Adipocyte (in vitro differentiated cells): ENCODE data around the gene RAB27A.
"Not testable (repeated sequence)": the region's sequence is repeated elsewhere in the genome, so short reads cannot be mapped to it uniquely, and the experiment has no call there.

ENCODE experiments used
- DNase-seq: peaks from one replicate; pipeline ENCODE4 v3.0.0-alpha.2; 2015; ENCODE audit warnings: low read depth
- H3K27me3 ChIP-seq: replicated peaks from 2 replicates; pipeline ENCODE4 v1.7.0; 2013; ENCODE audit warnings: mild to moderate bottlenecking, low read length, moderate library complexity; ENCODE audit not compliant: control insufficient read depth, insufficient read depth
- H3K36me3 ChIP-seq: 2 replicates; pipeline ENCODE4 v1.7.0; 2013; ENCODE audit warnings: low read length, mild to moderate bottlenecking, moderate library complexity; ENCODE audit not compliant: control insufficient read depth, insufficient read depth, severe bottlenecking
- H3K4me1 ChIP-seq: 2 replicates; pipeline ENCODE4 v1.7.0; 2013; ENCODE audit warnings: mild to moderate bottlenecking, low read length, moderate library complexity; ENCODE audit not compliant: control insufficient read depth, insufficient read depth
- H3K4me3 ChIP-seq: 2 replicates; pipeline ENCODE4 v1.7.0; 2013; ENCODE audit warnings: mild to moderate bottlenecking, low read length, moderate library complexity
- H3K9ac ChIP-seq: 2 replicates; pipeline ENCODE4 v1.7.0; 2013; ENCODE audit warnings: mild to moderate bottlenecking, low read length, moderate library complexity
- H3K9me3 ChIP-seq: 2 replicates; pipeline ENCODE4 v1.7.0; 2013; ENCODE audit warnings: mild to moderate bottlenecking, low read length, moderate library complexity; ENCODE audit not compliant: control insufficient read depth

RAB27A gene

DNA sequence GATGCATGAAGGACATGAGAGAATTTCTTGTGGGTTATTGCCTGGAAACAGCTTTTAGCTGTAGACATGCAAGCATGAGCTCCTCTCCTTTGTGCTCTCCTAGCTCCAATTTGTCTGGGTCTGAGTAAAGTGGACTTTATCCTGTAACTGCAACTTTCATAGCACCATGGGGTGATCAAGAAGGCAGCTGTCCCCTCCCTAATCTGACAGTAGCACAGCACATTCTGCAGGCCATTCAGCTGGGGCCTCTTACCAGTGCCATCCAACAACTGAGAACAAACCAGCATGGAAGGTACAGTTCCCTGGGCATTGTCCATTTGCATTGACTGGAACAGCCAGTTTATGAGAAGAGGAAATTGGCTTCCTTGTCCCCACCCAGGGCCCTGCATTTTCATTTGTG, 7.7 kb upstream of the RAB27A start:
- no peaks in the 10 kb centered on the region for H3K27me3 ChIP-seq
- H3K4me1 ChIP-seq, result no peaks in the 10 kb centered on the region
- H3K9ac ChIP-seq, result no peak overlapping the region
- H3K36me3 ChIP-seq, result no peaks in the 10 kb centered on the region
- no peak overlapping the region for H3K4me3 ChIP-seq
- H3K9me3 ChIP-seq, result no peaks in the 10 kb centered on the region
- no peak for DNase-seq

DNA sequence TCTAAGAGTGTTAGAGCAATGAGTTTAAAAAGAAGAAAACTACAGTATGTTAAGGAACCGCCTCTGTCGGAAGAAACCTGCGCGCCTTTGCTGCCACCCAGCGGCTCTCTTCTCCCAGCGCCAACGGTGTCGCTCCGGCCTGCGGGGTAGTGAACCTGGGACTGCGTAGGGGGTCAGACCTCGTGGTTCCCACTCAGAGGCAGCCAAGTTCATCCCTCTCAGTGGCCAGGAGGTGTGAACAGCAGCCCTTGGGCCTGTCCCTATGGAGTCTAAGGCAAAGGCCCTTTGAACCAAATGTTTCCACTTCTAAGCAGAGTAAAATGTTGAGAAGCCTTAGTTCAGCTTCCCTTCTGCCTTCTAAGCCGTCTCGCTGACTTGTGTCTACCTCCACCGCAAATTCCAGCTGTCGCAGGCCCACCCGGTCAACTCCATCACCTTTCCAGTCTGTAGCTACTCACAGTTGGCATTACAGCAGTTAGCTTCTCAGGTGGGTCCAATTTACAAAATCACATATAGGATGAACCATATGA, 980 bp upstream of the RAB27A start:
- H3K36me3 ChIP-seq, result no peaks in the 10 kb centered on the region
- peak; percentile 94 for DNase-seq
- H3K9me3 ChIP-seq, result no peaks in the 10 kb centered on the region
- H3K4me3 ChIP-seq, result peak overlapping the region; percentile 94
- H3K27me3 ChIP-seq, result no peaks in the 10 kb centered on the region
- peaks cover 3% of the 10 kb centered on the region for H3K4me1 ChIP-seq
- H3K9ac ChIP-seq, result peak overlapping the region; percentile 93

DNA sequence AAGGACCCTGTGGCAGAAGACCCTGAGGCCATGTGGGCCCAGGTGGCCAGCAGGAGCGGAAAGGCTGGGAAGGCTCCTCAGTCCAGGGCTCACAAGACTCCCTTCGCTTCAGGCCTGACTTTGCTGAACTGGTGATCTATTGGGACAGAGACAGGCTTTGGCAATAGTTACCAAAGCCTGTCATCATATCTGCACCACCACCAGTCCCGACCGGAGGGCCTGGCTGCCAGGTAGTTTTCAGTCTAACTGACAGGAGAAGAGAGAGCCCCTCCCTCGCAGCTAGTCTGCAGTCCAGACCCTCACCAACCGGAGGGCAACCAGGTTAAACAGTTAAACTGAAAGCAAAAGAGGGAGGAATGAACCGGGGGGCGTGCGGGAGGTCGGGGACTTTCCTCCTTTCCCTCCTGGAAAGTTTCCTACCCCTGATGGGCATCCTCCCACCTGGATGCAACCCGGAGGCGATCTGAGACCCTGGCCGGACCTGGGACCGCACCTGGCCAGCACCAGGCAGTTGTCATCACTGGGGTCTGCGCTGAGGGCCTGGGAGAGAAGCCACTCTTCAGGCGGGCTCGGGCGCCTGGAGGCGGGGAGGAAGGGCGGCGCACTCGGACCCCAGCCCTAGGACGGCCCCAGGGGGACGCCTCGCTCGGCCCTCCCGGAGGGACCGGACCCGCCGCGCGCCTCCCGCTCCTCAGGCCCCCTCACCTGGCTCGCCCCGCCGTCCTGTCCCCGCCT, 435 bp downstream of the RAB27A start:
- Histone ChIP-seq H3K4me3 (peak overlapping the region; percentile 94), H3K9ac (peak overlapping the region; percentile 93), H3K36me3 (no peaks in the 10 kb centered on the region), H3K4me1 (peaks cover 3% of the 10 kb centered on the region), H3K9me3 (no peaks in the 10 kb centered on the region), H3K27me3 (no peaks in the 10 kb centered on the region)
- DNase-seq, result peak; percentile 65

DNA sequence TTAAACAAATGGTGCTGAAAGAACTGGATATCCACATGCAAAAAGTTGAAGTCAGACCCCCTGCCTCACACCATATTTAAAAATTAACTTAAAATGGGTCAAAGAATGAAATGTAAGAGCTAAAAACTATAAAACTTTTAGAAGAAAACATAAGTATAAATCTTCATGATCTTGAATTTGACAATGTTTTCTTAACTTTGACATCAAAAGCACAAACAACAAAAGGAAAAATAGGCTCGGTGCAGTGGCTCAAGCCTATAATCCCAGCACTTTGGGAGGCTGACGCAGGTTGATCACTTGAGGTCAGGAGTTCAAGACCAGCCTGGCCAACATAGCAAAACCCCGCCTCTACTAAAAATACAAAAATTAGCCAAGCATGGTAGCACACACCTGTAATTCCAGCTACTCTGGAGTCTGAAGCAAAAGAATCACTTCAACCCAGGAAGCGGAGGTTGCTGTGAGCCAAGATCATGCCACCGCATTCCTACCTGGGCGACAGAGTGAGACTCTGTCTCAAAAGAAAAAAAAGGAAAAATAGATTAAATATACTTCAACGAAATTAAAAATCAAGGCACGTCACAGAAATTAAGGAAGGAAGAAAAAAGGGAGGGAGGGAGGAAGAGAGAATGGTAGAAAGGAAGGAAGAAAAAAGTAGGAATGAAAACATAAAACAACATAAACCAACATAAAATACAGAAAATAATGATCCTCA, 1.5 kb downstream of the RAB27A start:
- H3K27me3 ChIP-seq, result no peaks in the 10 kb centered on the region
- no peak for DNase-seq
- H3K9ac ChIP-seq, result peak overlapping the region; percentile 93
- no peaks in the 10 kb centered on the region for H3K9me3 ChIP-seq
- peaks cover 3% of the 10 kb centered on the region for H3K4me1 ChIP-seq
- no peak overlapping the region for H3K4me3 ChIP-seq
- H3K36me3 ChIP-seq, result no peaks in the 10 kb centered on the region

DNA sequence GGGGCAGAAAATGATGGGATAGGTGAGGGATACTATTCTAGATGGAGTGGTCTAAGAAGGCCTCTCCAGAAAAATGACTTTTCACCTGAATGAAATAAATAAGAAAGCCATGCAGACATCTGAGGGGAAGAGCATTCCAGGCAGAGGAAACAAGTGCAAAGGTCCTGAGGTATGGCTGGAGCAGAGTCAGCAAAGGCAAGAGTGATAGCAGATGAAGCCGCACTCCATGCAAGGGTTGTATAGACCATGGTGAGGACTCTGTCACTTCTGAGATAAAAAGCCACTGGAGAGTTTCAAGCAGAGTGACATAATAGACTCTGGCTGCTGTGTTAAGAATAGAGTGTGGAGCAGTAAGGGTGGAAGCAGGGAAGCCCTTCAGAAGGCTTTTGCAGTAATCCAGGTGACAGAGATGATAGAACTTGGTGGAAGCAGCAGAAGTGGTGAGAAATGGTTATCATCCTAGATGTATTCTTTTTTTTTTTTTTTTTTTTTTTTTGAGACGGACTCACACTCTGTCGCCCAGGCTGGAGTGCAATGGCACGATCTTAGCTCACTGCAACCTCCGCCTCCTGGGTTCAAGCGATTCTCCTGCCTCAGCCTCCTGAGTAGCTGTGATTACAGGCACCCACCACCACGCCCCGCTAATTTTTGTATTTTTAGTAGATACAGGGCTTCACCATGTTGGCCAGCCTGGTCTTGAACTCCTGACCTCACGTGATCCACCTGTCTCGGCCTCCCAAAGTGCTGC, 3.0 kb downstream of the RAB27A start:
- DNase-seq, H3K9ac ChIP-seq, H3K36me3 ChIP-seq, H3K27me3 ChIP-seq, H3K9me3 ChIP-seq, H3K4me3 ChIP-seq: not testable (repeated sequence)
- H3K4me1 ChIP-seq, result peaks cover 14% of the 10 kb centered on the region

DNA sequence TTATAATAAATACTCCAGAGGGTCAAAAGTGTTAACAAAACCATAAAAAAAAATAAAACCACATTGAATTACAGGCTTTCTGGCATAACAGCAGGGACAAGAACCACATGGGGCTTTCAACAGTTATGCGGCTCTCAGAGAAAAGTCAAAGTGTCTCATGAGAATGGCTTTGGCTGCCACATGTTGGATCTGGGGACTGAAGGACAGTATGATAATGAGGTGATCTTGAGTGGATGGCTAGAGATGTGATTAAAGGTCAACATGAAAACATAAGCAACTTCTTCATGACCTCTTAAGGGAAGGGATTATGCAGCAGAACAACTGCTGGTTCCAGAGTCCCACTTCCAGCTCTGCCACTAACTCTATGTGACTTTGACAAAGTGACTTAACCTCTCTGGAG, 5.2 kb downstream of the RAB27A start:
- no peaks in the 10 kb centered on the region for H3K9me3 ChIP-seq
- peaks cover 14% of the 10 kb centered on the region for H3K4me1 ChIP-seq
- H3K4me3 ChIP-seq, result no peak overlapping the region
- no peaks in the 10 kb centered on the region for H3K27me3 ChIP-seq
- no peaks in the 10 kb centered on the region for H3K36me3 ChIP-seq
- no peak overlapping the region for H3K9ac ChIP-seq
- DNase-seq, result no peak

DNA sequence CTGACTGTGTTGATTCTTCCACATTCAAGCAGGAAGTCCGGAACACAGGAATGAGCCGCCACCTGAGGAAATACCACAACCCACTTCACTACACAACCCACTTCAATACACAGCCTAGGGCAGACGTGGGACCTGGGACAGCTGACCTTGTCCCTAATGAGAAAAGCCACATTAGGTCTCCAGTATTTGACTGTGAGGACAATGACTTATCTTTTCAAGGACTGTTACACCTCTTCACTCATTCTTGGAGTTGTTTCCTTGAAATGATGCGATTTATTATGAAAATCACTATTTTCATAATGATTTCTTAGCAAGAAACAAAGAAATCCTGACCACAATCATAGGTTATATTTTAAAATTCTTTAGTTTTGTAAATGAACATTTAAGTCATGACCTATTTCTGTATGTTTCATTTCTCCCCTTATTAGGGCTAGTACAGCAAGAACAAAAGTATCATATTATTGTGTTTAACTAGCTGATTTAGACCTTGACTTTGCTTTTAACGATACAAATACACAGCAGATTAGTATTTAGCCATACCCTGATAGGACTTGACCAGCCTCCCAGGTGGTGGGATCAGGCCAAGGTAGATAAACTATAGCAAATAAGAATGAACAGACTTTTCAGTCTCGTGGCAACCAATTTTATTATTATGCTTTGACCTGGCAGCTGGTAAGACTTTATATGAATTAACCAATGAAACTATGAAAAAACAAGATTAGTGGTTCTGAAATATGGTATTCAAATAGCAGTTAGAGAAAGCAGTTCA, 6.0 kb downstream of the RAB27A start:
- Histone ChIP-seq H3K36me3 (no peaks in the 10 kb centered on the region), H3K27me3 (no peaks in the 10 kb centered on the region), H3K9ac (no peak overlapping the region), H3K4me3 (no peak overlapping the region), H3K9me3 (no peaks in the 10 kb centered on the region), H3K4me1 (peaks cover 11% of the 10 kb centered on the region)
- DNase-seq, result no peak

DNA sequence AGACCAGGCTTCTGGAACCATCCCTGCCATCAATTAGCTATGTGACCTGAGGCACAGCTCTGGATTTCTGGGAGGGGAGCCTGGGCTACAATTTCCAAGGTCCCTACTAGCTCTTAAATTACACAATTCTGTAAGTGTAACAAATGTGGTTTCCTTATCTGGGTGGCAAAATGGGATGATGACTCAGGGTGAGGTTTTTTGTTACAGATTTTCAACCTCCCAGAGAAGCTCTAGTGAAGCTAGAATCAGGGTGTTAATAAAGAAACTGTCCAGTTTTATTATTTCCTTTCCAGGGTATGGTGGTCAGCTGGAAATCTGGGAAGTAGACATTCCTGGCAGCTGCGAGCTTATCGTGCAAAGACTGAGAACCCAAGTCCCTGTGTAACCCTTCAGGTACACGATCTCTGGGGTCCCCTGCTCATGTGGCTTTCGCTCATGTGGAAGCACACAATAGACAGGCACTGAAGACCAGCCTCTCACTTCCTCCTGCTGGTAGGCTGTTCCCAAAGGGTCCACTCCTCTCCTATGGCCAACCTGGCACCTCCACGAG, 7.3 kb downstream of the RAB27A start:
- H3K27me3 ChIP-seq, result no peaks in the 10 kb centered on the region
- H3K9ac ChIP-seq, result peak overlapping the region; percentile 7
- DNase-seq, result peak; percentile 86
- H3K36me3 ChIP-seq, result no peaks in the 10 kb centered on the region
- peak overlapping the region; percentile 14 for H3K4me3 ChIP-seq
- H3K4me1 ChIP-seq, result peaks cover 11% of the 10 kb centered on the region
- H3K9me3 ChIP-seq, result no peaks in the 10 kb centered on the region

DNA sequence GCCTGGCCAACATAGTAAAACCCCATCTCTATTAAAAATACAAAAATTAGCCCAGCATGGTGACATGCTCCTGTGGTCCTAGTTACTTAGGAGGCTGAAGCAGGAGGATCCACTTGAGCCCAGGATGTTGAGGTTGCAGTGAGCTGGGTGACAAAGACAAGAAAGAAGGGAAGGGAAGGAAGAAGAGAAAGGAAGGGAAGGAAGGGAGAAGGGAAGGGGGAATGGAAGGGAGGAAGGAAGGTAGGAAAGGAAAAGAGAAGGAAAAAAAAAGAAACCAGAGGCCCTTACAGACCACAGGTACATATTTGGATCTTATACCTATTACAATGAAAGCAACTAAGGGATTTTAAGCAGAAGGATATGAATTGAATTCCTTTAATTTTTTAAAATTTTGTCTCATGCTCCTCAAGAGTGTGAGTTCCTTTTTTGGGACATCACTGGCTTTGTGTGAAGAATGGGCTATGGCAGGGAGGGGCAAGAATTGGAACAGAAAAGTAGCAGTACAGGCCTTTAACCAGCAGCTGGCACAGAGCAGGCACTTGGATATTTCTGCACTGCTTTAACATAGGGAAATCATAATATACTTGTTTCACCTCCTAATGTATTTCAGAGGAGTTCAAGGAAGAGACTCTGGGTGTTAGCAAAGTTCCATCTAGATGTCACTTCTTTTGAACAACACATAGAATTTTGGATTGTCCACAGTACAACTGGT, 7.9 kb downstream of the RAB27A start:
- Histone ChIP-seq H3K36me3 (no peaks in the 10 kb centered on the region), H3K4me1 (peaks cover 11% of the 10 kb centered on the region), H3K9me3 (no peaks in the 10 kb centered on the region), H3K4me3 (no peak overlapping the region), H3K9ac (no peak overlapping the region), H3K27me3 (no peaks in the 10 kb centered on the region)
- no peak for DNase-seq

DNA sequence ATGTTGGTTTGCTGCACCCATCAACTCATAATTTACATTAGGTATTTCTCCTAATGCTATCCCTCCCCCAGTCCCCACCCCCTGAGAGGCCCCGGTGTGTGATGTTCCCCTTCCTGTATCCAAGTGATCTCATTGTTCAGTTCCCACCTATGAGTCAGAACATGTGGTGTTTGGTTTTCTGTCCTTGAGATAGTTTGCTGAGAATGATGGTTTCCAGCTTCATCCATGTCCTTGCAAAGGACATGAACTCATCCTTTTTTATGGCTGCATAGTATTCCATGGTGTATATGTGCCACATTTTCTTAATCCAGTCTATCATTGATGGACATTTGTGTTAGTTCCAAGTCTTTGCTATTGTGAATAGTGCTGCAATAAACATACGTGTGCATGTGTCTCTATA, 9.0 kb downstream of the RAB27A start:
- H3K36me3 ChIP-seq, H3K4me3 ChIP-seq, H3K9ac ChIP-seq, H3K9me3 ChIP-seq, DNase-seq, H3K27me3 ChIP-seq: not testable (repeated sequence)
- H3K4me1 ChIP-seq, result peaks cover 11% of the 10 kb centered on the region
